HG03565 (cell line): ENCODE data around the gene TPH1.
"Not testable (repeated sequence)": the region's sequence is repeated elsewhere in the genome, so short reads cannot be mapped to it uniquely, and the experiment has no call there.

ENCODE experiments used
- ATAC-seq: cut with Tn5 transposase; IDR thresholded peaks from one replicate; pipeline ENCODE4 v1.9.1; 2021; ENCODE audit warnings: mild to moderate bottlenecking, moderate library complexity; ENCODE audit not compliant: unreplicated experiment

The TPH1 gene

GRCh38 chr11:18022419-18022818 lies 23.6 kb downstream of the TPH1 start:
- no peak for ATAC-seq

- no peak for ATAC-seq
Observed at GRCh38 chr11:18019650-18020049, 26.4 kb downstream of the TPH1 start.

GRCh38 chr11:18016789-18017188 lies 29.3 kb downstream of the TPH1 start:
- ATAC-seq, result no peak

GRCh38 chr11:18014876-18015275 lies 31.2 kb downstream of the TPH1 start:
- ATAC-seq, result no peak

- ATAC-seq, result no peak
Observed at GRCh38 chr11:18013790-18014507, 32.1 kb downstream of the TPH1 start.

- ATAC-seq, result peak; percentile 93
Observed at GRCh38 chr11:18012906-18013781, 32.9 kb downstream of the TPH1 start, which contains the start of gene SERGEF. Gene SERGEF, minus strand, starts transcription at chr11:18013047. Its CDS starts 37 bp downstream, at chr11:18013010.

- ATAC-seq, result no peak
Observed at GRCh38 chr11:18012122-18012905, 33.8 kb downstream of the TPH1 start.

- no peak for ATAC-seq
Observed at GRCh38 chr11:18011633-18012032, 34.4 kb downstream of the TPH1 start.

GRCh38 chr11:18010977-18011586 lies 35.0 kb downstream of the TPH1 start:
- no peak for ATAC-seq

- ATAC-seq, result no peak
Observed at GRCh38 chr11:18010121-18010670, 35.9 kb downstream of the TPH1 start.

- ATAC-seq, result no peak
Observed at GRCh38 chr11:18005376-18006129, 40.5 kb downstream of the TPH1 start.

GRCh38 chr11:18001191-18001590 lies 44.9 kb downstream of the TPH1 start:
- no peak for ATAC-seq

GRCh38 chr11:18000760-18001159 lies 45.3 kb downstream of the TPH1 start:
- ATAC-seq, result no peak

- ATAC-seq, result not testable (repeated sequence)
Observed at GRCh38 chr11:18000128-18000527, 45.9 kb downstream of the TPH1 start.
